GM19397 (cell line): ENCODE results near the gene TRAP1.
"Not testable (repeated sequence)": the region's sequence is repeated elsewhere in the genome, so short reads cannot be mapped to it uniquely, and the experiment has no call there.

Experiments used
- ATAC-seq: cut with Tn5 transposase; IDR thresholded peaks from one replicate; pipeline ENCODE4 v1.9.1; 2021; ENCODE audit warnings: mild to moderate bottlenecking, moderate library complexity; ENCODE audit not compliant: unreplicated experiment

TRAP1 gene

DNA sequence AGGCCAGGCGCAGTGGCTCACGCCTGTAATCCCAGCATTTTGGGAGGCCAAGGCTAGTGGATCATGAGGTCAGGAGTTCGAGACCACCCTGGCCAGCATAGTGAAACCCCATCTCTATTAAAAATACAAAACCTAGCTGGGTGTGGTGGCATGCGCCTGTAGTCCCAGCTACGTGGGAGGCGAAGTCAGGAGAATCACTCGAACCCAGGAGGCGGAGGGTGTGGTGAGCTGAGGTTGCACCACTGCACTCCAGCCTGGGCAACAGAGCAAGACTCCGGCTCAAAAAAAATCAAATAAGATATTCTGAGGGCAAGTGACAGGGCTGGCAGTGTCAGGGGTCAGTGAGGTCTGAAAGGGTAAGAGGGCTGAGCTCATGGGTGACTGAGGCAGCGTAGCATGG is 2.9 kb downstream of the TRAP1 start:
- ATAC-seq = not testable (repeated sequence)

DNA sequence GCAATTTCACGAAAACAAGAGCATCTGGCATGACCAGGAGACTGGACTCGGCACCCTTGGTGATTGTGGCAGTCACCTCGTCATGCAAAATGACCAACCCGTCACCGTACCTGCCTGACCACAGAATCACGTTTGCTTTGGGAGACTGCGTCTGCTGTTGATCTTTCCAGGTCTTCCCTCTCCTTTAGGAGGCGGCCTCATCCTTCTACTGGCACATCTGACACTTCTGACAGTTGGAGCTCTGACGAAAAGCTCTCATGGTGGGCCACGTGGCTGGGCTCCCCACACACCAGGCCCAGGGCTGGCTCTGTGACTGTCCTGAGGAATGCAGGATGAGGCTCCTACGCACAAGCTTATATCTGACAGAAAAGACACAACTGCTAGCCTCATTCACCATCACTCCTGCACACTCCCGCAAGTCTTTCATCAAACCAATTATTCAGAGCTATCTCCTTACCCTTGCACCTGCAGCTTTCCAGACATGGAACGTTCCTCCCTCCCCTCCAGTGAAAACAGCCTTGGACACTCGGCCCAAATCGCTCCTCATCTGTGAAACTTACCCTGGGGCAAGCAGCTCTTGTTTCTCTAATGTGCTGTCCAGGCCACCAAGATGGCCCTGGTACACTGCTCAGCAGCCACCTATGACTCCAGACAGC is 3.6 kb downstream of the TRAP1 start:
- ATAC-seq = no peak

DNA sequence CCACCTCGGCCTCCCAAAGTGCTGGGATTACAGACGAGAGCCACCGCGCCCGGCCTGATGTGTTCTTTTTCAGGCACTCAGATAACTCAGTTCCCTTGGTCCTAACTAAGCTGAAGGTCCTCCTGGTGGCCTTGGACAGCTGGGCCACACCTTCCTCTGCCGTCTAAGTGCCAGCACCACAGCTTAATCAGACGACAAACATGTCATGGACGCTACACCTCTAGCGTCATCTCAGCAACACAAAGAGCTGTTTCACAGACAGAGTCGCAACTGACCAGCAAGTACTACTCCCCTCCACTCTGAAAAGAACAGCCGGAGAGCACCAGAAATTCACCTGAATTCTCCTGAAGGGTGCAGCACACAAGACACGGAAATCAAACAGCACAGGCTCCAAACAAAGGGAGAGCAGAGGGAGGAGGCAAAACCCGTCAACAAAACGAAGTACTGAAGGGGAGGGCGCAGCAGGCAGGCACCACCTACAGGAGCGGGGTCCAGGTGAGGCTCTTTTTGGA is 4.4 kb downstream of the TRAP1 start:
- ATAC-seq = no peak

DNA sequence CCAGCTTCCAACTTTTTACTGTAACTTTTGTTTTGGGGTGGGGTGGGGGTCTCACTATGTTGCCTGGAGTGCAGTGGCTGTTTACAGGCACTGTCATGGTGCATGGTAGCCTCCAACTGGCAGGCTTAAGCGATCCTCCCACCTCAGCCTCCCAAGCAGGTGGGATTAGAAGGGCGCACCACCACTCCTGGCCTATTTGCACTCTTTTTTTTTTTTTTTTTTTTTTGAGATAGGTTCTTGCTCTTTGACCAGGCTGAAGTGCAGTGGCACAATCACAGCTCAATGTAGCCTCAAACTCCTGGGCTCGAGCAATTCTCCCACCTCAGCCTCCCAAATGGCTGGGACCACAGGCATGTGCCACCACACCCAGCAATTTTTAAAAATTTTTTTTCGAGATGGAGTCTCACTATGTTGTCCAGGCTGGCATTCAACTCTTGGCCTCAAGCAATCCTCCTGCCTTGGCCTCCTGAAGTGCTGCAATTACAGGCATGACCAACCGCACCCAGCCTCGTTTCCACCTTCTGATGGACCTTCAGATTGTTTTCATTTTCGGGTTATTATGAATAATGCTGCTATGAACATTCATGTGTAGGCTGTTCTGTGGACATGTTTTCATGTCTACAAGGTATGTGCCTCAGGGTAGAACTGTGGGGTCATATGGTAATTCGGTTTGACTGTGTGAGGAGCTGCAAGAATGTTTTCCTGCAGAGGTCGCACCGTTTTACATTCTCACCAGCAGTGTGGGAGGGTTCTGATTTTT is 10.9 kb downstream of the TRAP1 start:
- ATAC-seq = no peak

DNA sequence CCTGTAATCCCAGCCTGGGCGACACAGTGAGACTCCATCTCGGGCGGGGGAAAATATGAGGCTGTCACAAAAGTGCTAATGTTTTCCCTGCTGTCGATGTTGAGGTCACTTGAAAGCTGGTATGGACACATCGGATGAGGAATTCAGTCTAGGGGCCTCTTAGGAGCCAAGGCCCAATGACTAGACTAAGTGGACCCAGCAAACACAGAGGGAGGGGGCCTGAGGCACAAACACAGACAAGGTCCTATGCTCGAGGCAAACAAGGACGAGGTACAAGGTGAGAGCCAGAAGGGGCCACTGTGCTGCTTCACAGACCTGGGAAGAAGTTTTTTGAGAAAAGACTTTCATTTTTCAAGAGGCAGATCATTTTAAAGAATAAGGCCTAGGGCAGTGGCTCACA is 15.2 kb downstream of the TRAP1 start:
- ATAC-seq = no peak

DNA sequence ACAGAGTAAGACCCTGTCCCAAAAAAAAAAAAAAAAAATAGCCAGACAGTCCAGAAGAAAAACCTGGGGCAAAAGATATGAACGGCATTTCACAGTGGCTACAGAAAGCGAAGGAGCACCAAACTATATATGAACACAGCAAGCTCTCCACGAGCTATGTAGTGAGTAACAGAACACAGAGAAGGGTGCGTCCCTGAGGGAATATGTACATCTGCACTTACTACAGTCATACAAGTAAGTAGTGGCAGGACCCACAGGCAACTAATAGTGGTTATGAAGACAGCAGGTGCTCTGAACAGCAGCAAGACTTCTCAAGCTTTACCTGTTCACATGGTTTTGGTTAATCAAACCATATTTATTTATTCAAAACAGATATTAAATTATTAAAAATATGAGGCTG is 15.8 kb downstream of the TRAP1 start:
- no peak for ATAC-seq

DNA sequence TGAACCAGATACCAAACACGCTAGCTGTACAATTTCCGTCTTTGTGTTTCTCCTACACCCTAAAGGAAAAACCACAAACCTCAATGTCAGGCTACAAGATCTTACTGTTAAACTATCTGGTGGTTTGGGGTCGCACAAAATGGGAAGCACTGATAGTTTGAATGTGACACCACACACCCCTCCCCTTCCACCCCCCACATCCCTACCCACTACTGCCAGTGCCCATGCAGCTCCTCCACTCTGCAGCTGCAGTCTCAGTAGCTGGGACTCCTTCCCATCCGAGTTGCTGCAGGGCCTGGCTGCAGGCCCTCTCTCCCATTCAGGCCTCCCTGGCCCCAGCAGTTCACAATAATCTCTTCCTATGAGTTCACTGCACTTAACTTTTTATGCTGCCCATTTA is 18.4 kb downstream of the TRAP1 start:
- ATAC-seq = no peak

DNA sequence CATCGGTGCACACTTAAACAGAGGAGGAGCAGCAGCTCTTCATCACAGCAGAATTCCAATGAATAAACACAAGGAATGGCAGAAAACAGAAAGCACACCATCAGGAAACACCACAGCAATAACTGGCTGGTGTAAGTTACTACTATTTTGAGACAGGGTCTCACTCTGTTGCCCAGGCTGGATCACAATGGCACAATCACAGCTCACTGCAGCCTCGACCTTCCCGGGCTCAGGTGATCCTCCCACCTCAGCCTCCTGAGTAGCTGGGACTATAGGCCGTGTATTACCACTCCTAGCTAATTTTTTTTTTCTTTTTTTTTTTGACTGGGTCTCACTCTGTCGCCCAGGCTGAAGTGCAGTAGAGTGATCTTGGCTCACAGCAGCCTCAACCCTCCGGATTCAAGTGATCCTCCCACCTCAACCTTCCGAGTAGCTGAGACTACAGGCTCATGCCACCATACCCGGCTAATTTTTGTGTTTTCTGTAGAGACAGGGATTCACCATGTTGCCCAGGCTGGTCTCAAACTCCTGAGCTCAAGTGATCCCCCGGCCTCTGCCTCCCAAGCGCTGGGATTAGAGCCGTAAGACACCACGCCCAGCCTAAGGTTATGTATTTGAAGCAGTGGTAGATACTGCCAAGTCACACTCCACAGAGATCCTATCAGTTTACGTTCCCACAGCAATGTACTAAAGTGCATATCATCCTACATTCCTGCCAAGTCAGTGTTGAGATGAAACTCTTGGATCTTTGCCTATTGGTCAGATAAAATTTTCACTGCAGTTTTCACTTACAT is 20.7 kb downstream of the TRAP1 start:
- no peak for ATAC-seq

DNA sequence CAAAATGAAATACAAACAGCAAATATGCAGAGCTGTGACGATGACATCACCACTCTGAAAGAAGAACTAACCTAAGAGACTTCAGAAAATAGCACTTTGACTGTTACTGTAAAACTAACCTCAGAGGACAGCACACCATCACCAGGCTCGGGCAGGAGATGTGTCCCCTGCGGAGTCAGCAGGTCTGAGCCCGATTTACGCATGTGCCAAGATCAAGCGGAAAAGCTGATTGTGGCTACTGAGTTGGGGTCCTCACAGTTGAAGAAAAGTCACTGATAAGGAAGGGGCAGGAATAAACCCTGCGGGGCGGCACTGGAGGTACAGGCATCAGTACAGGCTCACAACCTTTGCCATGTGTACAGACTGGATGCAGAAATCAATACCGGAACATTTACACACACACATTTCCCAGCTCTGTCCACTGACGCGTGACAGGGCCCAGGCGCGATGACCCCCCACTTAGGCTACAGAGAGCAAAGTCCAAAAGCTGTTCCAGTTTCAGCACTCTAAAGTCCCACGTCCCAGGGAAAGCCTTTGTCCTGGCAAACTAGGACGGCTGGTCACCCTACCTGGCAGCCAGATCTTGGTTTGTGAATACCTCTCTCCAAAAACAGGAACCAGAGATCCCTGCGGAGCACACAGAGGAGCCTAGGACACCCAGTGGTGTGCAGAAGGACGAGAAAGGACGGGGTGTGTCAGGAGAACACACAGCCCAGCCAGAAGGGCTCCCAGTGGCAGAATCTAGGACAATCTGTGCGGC is 21.5 kb downstream of the TRAP1 start:
- ATAC-seq = no peak

DNA sequence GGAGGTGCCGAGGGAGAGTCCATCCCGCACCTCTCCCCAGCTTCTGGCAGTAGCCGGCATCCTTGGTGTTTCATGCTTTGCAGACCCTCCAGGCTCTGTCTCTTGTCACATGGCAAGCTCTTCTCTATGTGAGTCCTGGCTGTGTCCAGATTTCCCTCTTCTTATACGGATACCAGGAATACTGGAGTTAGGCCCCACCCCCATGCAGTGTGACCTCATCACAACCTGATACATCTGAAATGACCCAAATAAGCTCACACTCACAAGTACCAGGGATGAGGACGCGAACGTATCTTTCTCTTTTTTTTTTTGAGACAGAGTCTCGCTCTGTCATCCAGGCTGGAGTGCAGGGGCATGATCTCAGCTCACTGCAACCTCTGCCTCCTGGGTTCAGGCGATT is 23.3 kb downstream of the TRAP1 start:
- no peak for ATAC-seq

DNA sequence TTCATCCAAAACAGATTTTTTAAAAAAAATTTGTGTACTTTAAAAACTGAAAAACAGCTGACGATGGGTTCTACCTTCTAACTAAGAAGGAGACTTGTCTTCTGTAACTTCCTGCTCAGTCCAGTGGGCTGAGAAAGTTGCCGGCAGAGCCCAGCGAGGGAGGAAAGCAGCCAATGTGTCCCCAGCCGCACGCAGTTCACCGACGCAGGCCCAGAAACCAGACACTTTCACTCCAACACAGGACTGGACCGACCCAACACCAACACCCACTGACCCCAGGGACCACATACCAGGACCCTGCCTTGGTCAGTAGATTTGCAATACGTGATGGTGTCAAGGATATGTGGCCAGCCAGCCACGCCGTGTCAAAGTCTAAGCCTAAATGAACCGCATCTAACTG is 25.6 kb downstream of the TRAP1 start:
- no peak for ATAC-seq

DNA sequence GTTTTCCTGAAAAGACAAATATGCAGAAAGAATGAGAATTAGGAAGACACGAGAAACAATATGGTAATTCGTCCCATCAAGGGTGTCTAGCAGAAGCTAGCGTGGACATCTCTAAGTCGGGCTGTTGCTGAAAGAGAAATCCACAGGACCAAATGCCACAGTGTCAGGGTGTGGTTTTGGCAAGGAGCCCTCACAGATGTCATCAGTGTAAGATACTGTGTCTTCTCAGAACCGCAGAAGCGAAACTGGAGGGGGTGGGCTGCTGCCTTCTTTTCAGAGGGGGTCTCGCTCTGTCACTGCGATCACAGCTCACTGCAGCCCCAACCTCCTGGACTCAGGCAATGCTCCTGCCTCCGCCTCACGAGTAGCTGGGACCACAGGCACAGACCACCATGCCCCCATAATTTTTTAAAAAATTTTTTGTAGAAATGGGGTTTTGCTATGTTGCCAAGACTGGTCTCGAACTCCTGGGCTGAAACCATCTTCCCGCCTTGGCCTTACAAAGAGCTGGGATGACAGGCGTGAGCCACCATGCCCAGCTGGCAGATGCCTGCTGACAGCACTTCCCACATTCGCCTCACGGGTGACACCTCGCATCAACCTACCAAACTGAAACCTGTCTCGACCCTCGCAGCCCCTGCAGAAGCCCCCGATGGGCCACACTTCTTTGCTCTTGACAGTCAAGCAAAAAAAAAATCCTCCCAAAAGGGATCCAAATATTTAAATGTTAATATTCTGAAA is 26.2 kb downstream of the TRAP1 start:
- no peak for ATAC-seq

DNA sequence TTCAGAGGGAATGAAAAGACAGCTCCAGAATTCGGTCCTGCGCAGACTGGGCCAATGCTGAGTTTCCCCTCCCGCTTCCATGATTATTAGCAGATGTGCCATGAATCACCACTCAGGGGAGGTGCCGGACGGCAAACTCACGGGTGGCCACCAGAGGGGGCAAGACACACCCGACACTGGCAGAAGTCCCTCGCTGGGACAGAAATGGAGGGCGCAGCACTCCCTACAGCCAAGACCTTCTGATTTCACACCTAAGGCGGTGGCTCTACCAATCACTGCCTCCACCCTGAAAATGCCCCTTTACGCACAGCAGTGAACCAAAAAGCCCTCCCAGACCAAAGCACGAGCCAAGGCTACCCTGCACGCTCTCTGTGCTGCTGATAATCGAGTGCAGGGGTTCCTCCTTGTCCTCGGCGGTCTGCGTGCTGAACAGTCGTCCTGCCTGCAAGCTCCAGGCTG is 26.8 kb downstream of the TRAP1 start:
- peak; percentile 64 for ATAC-seq

DNA sequence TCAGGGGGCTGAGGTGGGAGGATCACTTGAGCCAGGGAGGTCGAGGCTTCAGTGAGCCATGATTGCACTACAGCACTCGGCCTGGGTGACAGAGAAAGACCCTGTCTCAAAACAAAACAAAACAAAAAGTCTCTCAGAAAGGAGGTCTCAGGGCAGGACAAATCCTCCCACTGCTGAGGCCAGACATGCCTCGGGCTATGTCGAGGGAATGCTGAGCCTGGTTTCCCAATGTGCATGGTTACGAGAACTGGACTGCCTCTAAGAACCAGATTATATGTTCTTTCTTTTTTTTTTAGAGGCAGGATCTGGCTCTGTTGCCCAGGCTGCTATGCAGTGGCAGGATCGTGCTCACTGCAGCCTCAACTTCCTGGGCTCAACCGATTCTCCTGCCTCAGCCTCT is 27.6 kb downstream of the TRAP1 start:
- no peak for ATAC-seq

DNA sequence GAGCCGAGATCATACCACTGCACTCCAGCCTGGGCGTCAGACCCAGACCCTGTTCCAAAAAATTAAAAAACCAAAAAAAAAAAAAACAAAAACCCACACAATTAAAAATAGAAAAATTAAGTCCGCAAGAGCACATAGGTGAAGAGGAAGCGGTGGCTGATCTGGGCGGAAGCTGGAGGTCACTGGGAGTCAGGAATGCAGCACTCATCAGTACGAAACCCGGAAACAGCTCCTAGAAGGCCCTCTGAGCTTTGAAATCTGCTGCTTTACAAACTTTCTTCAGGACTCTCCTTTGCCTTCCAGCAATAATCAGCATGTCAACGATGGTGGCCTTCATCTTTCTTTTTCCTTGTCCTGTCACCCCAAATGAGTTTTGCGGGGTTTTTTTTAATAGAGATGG is 29.5 kb downstream of the TRAP1 start:
- no peak for ATAC-seq

DNA sequence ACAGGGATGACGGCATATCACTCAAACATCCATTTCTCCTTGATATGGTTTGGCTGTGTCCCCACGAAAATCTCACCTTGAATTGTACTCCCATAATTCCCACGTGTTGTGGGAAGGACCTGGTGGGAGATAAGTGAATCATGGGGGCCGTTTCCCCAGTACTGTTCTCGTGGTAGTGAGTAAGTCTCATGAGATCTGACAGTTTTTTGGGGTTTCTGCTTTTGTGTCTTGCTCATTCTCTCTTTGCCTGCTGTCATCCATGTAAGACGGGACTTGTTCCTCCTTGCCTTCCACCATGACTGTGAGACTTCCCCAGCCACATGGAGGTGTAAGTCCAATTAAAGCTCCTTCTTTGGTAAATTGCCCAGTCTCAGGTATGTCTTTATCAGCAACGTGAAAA is 30.3 kb downstream of the TRAP1 start:
- no peak for ATAC-seq

DNA sequence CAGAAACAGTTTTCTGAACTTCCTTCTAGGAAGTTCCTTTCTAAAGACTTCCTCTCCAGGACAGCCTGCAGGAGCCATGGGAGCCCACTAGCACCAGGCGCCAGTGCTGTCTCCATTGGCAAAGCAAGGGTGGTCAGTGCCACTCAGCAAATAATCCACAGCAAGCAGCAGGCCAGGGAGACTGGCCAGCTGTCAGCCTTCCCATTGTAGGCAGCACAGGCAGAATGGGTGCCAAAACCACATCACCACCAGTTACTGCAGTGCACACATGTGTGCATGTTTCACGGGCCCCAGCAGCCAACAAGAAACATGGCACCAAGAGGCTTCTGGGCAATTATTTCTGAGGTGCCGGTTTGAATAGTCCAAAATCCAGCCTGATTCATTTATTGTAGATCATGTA is 36.1 kb downstream of the TRAP1 start:
- ATAC-seq = no peak

DNA sequence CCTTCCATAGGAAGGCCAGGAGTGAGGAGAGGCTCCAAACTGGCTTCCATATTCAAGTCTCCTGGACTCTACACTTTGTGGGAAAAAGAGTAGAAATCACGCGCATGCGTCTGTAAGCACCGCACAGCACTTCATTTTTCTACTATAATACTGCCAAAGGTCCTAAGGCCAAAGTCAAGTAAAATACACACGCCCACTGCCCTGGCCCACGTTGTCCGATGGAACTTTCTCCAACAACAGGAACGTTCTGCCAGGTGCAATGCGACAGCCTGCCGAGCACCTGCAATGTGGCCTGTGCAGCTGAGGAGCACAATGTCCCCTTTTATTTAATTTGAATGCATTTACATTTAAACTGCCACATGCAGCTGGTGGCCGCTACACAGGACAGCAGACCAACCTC is 39.3 kb downstream of the TRAP1 start:
- ATAC-seq = no peak

DNA sequence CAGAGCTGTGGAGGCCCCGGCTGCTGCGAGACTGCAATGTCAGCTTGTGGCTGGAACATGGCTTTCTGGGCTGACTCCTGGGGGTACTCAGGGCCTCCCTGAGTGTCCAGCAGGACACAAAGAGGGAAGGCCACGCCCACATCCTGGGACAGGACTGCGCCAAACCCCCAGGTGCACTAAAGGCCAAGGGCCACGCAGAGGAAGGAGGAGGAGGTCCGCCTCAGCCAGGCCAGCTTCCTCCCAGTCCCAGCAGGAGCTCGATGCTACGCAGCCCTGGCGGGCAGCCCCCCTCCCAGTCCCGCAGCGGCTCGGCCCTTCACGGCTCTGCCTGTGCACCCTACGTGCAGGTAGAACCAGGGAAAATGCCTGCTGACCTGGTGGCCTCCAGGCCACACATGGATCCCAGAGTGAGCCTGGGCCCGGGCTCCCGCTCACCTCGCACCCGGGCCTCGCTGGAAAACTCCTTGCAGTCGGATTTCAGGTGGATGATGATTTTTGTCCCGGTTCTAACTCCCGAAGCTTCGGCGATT is 41.7 kb downstream of the TRAP1 start:
- ATAC-seq = no peak
